ENCODE results near the gene PRAMEF5.
"Not testable (repeated sequence)": the region's sequence is repeated elsewhere in the genome, so short reads cannot be mapped to it uniquely, and the experiment has no call there.

- TF ChIP-seq EZH2phosphoT487 (IDR thresholded peaks at IDR 0.05; ENCODE audit: borderline replicate concordance); CTCF (IDR thresholded peaks at IDR 0.05 in 2 of 3, conservative IDR thresholded peaks at IDR 0.05 in 1 of 3; ENCODE audit: borderline replicate concordance in 1 of 3, insufficient read depth in 1 of 3, low read depth in 2 of 3, low read length in 2 of 3); YY1 (IDR thresholded peaks at IDR 0.05; ENCODE audit: extremely low read depth, insufficient replicate concordance, low read depth, low read length); EGR1 (IDR thresholded peaks at IDR 0.05; ENCODE audit: low read depth); SP1 (IDR thresholded peaks at IDR 0.05; ENCODE audit: low read depth); CEBPB (IDR thresholded peaks at IDR 0.05; ENCODE audit: low read depth); ZBTB33 (IDR thresholded peaks at IDR 0.05; ENCODE audit: extremely low read depth, insufficient replicate concordance, low read length); POLR2AphosphoS5 (IDR thresholded peaks at IDR 0.05; ENCODE audit: low read depth, low read length): not testable (repeated sequence)
Measured at GRCh38 chr1:13289030-13289429, 35.0 kb downstream of the PRAMEF5 start.
